CD4-positive, alpha-beta T cell (primary cell): ENCODE measurements around the gene CNGA3. TPM values are rescaled to one million over a fixed set of nuclear protein-coding genes. Genes with fewer than 3 reads are reported as not detected.

Experiments used
- ATAC-seq: fragments of 200-7000 bp; cut with Tn5 transposase; one replicate; pipeline ENCODE4 v1.10.0; 2022; ENCODE audit warnings: mild to moderate bottlenecking; ENCODE audit not compliant: poor library complexity
- CTCF ChIA-PET: fragments of 350-600 bp; sonication (Branson Sonifier 250); formaldehyde crosslinking; loops from one replicate; lab custom pipeline; 2021; ENCODE audit warnings: antibody characterized with exemption, inconsistent platforms; lab: Charles Lee
- POLR2A ChIA-PET: fragments of 350-600 bp; sonication (Branson Sonifier 250); formaldehyde crosslinking; loops from one replicate; lab custom pipeline; 2021; ENCODE audit warnings: antibody characterized with exemption, inconsistent platforms; lab: Charles Lee
- DNase-seq, 14 experiments: peaks; one replicate each; pipeline ENCODE4 v3.0.0-alpha.2; 2013 to 2020; ENCODE audit warnings: mixed read lengths in 2 of 14
- H3K27ac ChIP-seq, 2 donors: one replicate each; pipeline versions ENCODE4 v1.5.1 to v1.7.0; 2013; ENCODE audit warnings: low read length in 2 of 2, low read depth in 1 of 2, mild to moderate bottlenecking in 1 of 2
- H3K27me3 ChIP-seq, 2 experiments: 1 replicate in 1 of 2; 2 replicates in 1 of 2; pipeline versions ENCODE4 v1.6.1 to v1.7.0; 2013; ENCODE audit warnings: low read length in 2 of 2, control low read depth in 1 of 2, mild to moderate bottlenecking in 1 of 2, moderate library complexity in 1 of 2; ENCODE audit not compliant: insufficient read depth in 2 of 2, control insufficient read depth in 1 of 2
- H3K36me3 ChIP-seq: one replicate; pipeline ENCODE4 v1.6.1; 2013; ENCODE audit warnings: low read length, control low read depth; ENCODE audit not compliant: insufficient read depth
- H3K4me1 ChIP-seq: one replicate; pipeline ENCODE4 v1.6.1; 2013; ENCODE audit warnings: low read length, control low read depth; ENCODE audit not compliant: insufficient read depth
- H3K4me3 ChIP-seq: one replicate; pipeline ENCODE4 v1.5.1; 2013; ENCODE audit warnings: mild to moderate bottlenecking, low read length, moderate library complexity
- H3K9me3 ChIP-seq, 2 experiments: 1 replicate in 1 of 2; 2 replicates in 1 of 2; pipeline versions ENCODE4 v1.6.1 to v1.7.0; 2013; ENCODE audit warnings: low read length in 2 of 2, mild to moderate bottlenecking in 2 of 2, control low read depth in 1 of 2, moderate library complexity in 1 of 2; ENCODE audit not compliant: control insufficient read depth in 1 of 2, insufficient read depth in 1 of 2
- H3K27ac Mint-ChIP-seq: one replicate; pipeline ENCODE4 v1.8.0; 2020; ENCODE audit warnings: mixed read lengths
- H3K27me3 Mint-ChIP-seq: one replicate; pipeline ENCODE4 v1.8.0; 2021; ENCODE audit warnings: mixed read lengths
- H3K36me3 Mint-ChIP-seq: one replicate; pipeline ENCODE4 v1.8.0; 2021; ENCODE audit warnings: low read depth, mixed read lengths
- H3K4me1 Mint-ChIP-seq: one replicate; pipeline ENCODE4 v1.8.0; 2021; ENCODE audit warnings: low read depth, mixed read lengths
- H3K4me3 Mint-ChIP-seq: one replicate; pipeline ENCODE4 v1.8.0; 2020; ENCODE audit warnings: mild to moderate bottlenecking, mixed read lengths
- H3K9me3 Mint-ChIP-seq: one replicate; pipeline ENCODE4 v1.8.0; 2020; ENCODE audit warnings: mixed read lengths
- CTCF ChIP-seq: fragments of 200-600 bp; IDR thresholded peaks from one replicate; pipeline ENCODE4 v1.8.0; 2022; ENCODE audit warnings: antibody characterized with exemption, mild to moderate bottlenecking
- intact Hi-C, 2 experiments: fragments of 100-400 bp; cut with DNase I in 1 of 2; cut with micrococcal nuclease in 1 of 2; formaldehyde crosslinking; loops; one replicate each; pipeline versions ENCODE4 v1.15.1 to v1.9.0; 2023 to 2025; cut with DNase I, micrococcal nuclease
- total RNA-seq, 174 experiments: library from RNA in 2 of 174; stranded (reverse) in 2 of 174; gene quantifications; one replicate each; pipeline ENCODE4 v1.2.3 and lab custom pipeline; 2021 to 2026

Gene CNGA3
- total RNA-seq, 2 experiments from 2014 or later, result not detected

GRCh38 chr2:98390571-98391476 lies 44.6 kb downstream of the CNGA3 start:
- ATAC-seq, result no peak
- Mint-ChIP-seq H3K9me3 (no peaks in the 10 kb centered on the region), H3K4me3 (no peak overlapping the region), H3K4me1 (no peaks in the 10 kb centered on the region), H3K36me3 (no peaks in the 10 kb centered on the region), H3K27me3 (peaks cover 2% of the 10 kb centered on the region), H3K27ac (no peak overlapping the region)
- Histone ChIP-seq H3K27me3 (no peaks in the 10 kb centered on the region), H3K27ac (no peak overlapping the region), H3K36me3 (no peaks in the 10 kb centered on the region), H3K4me1 (no peaks in the 10 kb centered on the region), H3K9me3 (no peaks in the 10 kb centered on the region), H3K4me3 (no peak overlapping the region)
- no peak for DNase-seq
- no peak for TF ChIP-seq CTCF
- ChIA-PET CTCF (no interaction called here), POLR2A (no interaction called here)
- intact Hi-C loops, result no loop called here

GRCh38 chr2:98391581-98392270 lies 45.5 kb downstream of the CNGA3 start:
- Histone ChIP-seq H3K4me3 (no peak overlapping the region), H3K9me3 (no peaks in the 10 kb centered on the region), H3K36me3 (no peaks in the 10 kb centered on the region), H3K27me3 (peaks cover 0 to 6% of the 10 kb centered on the region in 2 experiments), H3K27ac (no peak overlapping the region), H3K4me1 (no peaks in the 10 kb centered on the region)
- POLR2A ChIA-PET, result no interaction called here
- H3K9me3 Mint-ChIP-seq, result no peaks in the 10 kb centered on the region
- ATAC-seq (no peak), DNase-seq (no peak)
- H3K4me1 Mint-ChIP-seq, result no peaks in the 10 kb centered on the region
- H3K36me3 Mint-ChIP-seq, result no peaks in the 10 kb centered on the region
- intact Hi-C loops, result no loop called here
- no peak overlapping the region for H3K27ac Mint-ChIP-seq
- no peak for TF ChIP-seq CTCF
- CTCF ChIA-PET, result no interaction called here
- H3K27me3 Mint-ChIP-seq, result peaks cover 11% of the 10 kb centered on the region
- no peak overlapping the region for H3K4me3 Mint-ChIP-seq

GRCh38 chr2:98393354-98393753 lies 47.1 kb downstream of the CNGA3 start:
- no peaks in the 10 kb centered on the region for H3K36me3 Mint-ChIP-seq
- H3K9me3 Mint-ChIP-seq, result no peaks in the 10 kb centered on the region
- H3K9me3 ChIP-seq, result no peaks in the 10 kb centered on the region
- H3K27ac ChIP-seq, result no peak overlapping the region
- no peaks in the 10 kb centered on the region for H3K4me1 Mint-ChIP-seq
- H3K4me3 Mint-ChIP-seq, result no peak overlapping the region
- H3K27me3 Mint-ChIP-seq, result peaks cover 18% of the 10 kb centered on the region
- no peak for TF ChIP-seq CTCF
- H3K27ac Mint-ChIP-seq, result no peak overlapping the region
- CTCF ChIA-PET, result no interaction called here
- H3K27me3 ChIP-seq, result peaks cover 0 to 6% of the 10 kb centered on the region in 2 experiments
- H3K36me3 ChIP-seq, result no peaks in the 10 kb centered on the region
- ATAC-seq (no peak), DNase-seq (no peak)
- intact Hi-C loops, result no loop called here
- no peaks in the 10 kb centered on the region for H3K4me1 ChIP-seq
- H3K4me3 ChIP-seq, result no peak overlapping the region
- POLR2A ChIA-PET, result no interaction called here
